GM12872 (cell line): Measurements from ENCODE around the gene PTPRE.

ENCODE experiments used
- CTCF ChIP-seq: IDR thresholded peaks from 3 replicates; pipeline ENCODE4 v1.5.1; 2011; ENCODE audit warnings: low read depth, mild to moderate bottlenecking, low read length, moderate library complexity; ENCODE audit not compliant: insufficient read depth

Gene PTPRE

GRCh38 chr10:128027822-128028507, 121.1 kb downstream of the PTPRE start:
- TF ChIP-seq CTCF: no peak

GRCh38 chr10:128028508-128029289, 121.8 kb downstream of the PTPRE start:
- no peak for TF ChIP-seq CTCF

GRCh38 chr10:128029290-128029651, 122.4 kb downstream of the PTPRE start:
- no peak for TF ChIP-seq CTCF

- no peak for TF ChIP-seq CTCF
Measured at GRCh38 chr10:128029731-128030369, 122.9 kb downstream of the PTPRE start.

- TF ChIP-seq CTCF: no peak
Measured at GRCh38 chr10:128030498-128031072, 123.7 kb downstream of the PTPRE start.

- no peak for TF ChIP-seq CTCF
Measured at GRCh38 chr10:128031216-128031615, 124.3 kb downstream of the PTPRE start.

- TF ChIP-seq CTCF: no peak
Measured at GRCh38 chr10:128032466-128032865, 125.6 kb downstream of the PTPRE start.
